HepG2 (cell line): ENCODE data around the gene NEUROD4. TPM values are rescaled to one million over a fixed set of nuclear protein-coding genes. Genes with fewer than 3 reads are reported as not detected.

Source experiments
- ATAC-seq: fragments of 200-7000 bp; cut with Tn5 transposase; 3 replicates; pipeline ENCODE4 v1.9.1; 2020; ENCODE audit warnings: mild to moderate bottlenecking, moderate library complexity
- BruUV-seq: library from RNA; stranded (reverse); fragments of 400-500 nt; replicated peaks from 2 replicates; lab custom pipeline; 2021; lab: Mats Ljungman, UMichigan
- CTCF ChIA-PET: fragments of 300-600 bp; formaldehyde crosslinking; extraction: SDS; loops from one replicate; lab custom pipeline; 2021; ENCODE audit warnings: low total read pairs, inconsistent platforms, low intra/inter-chr PET ratio; lab: Yijun Ruan, JAX
- POLR2A ChIA-PET: fragments of 350-600 bp; sonication (Branson Sonifier 250); formaldehyde crosslinking; loops from one replicate; lab custom pipeline; 2020; ENCODE audit warnings: antibody characterized with exemption, inconsistent platforms; lab: Yijun Ruan, JAX
- DNase-seq: peaks from one replicate; pipeline ENCODE4 v3.0.0-alpha.2; 2015; ENCODE audit warnings: low spot score
- FAIRE-seq: peaks from 3 replicates; lab custom pipeline; 2011; peaks lifted over from hg19 to GRCh38; lab: Jason Lieb, UNC
- H2AFZ ChIP-seq: one replicate; pipeline ENCODE4 v1.6.1; 2011; ENCODE audit warnings: low read length, inconsistent platforms
- H3K27ac ChIP-seq: fragments of 300-600 bp; 3 replicates; pipeline ENCODE4 v1.8.0; 2011; ENCODE audit warnings: mixed run types, mild to moderate bottlenecking, mixed read lengths, low read length, inconsistent platforms; ENCODE audit not compliant: insufficient read depth; ENCODE audit errors: extremely low read length
- H3K27me3 ChIP-seq, 2 experiments: fragments of 200-600 bp in 1 of 2; 2 replicates in 1 of 2; 3 replicates in 1 of 2; pipeline versions ENCODE4 v1.6.0 to v1.8.0; 2011; ENCODE audit warnings: low read length in 2 of 2, mild to moderate bottlenecking in 2 of 2, moderate library complexity in 2 of 2, inconsistent platforms in 1 of 2; ENCODE audit not compliant: insufficient read depth in 2 of 2, control insufficient read depth in 1 of 2
- H3K36me3 ChIP-seq, 2 experiments: fragments of 200-600 bp in 1 of 2; replicated peaks in 1 of 2; 2 replicates in 1 of 2; 3 replicates in 1 of 2; pipeline versions ENCODE4 v1.5.1 to v1.8.0; 2011; ENCODE audit warnings: low read length in 2 of 2, inconsistent platforms in 1 of 2; ENCODE audit not compliant: insufficient read depth in 2 of 2, control insufficient read depth in 1 of 2
- H3K4me1 ChIP-seq: 2 replicates; pipeline ENCODE4 v1.5.1; 2012; ENCODE audit warnings: low read length, inconsistent platforms; ENCODE audit not compliant: insufficient read depth
- H3K4me2 ChIP-seq: 2 replicates; pipeline ENCODE4 v1.6.0; 2011; ENCODE audit warnings: low read depth, low read length, inconsistent platforms
- H3K4me3 ChIP-seq, 3 experiments: fragments of 200-600 bp in 1 of 3; sonication (generic), shearing (Covaris generic) in 1 of 3; replicated peaks in 1 of 3; 2 replicates each; pipeline ENCODE4 v1.5.1; 2011 to 2016; ENCODE audit warnings: low read length in 3 of 3, inconsistent platforms in 2 of 3, low read depth in 2 of 3, mild to moderate bottlenecking in 2 of 3, control low read depth in 1 of 3, mixed read lengths in 1 of 3; ENCODE audit not compliant: insufficient read depth in 1 of 3
- H3K79me2 ChIP-seq: one replicate; pipeline ENCODE4 v1.6.1; 2011; ENCODE audit warnings: low read length, inconsistent platforms; ENCODE audit not compliant: insufficient read depth
- H3K9ac ChIP-seq: 2 replicates; pipeline ENCODE4 v1.6.0; 2011; ENCODE audit warnings: mild to moderate bottlenecking, low read depth, low read length, inconsistent platforms; ENCODE audit not compliant: insufficient read depth
- H3K9me3 ChIP-seq: 2 replicates; pipeline ENCODE4 v1.5.1; 2012; ENCODE audit warnings: mild to moderate bottlenecking, low read length
- H4K20me1 ChIP-seq: 2 replicates; pipeline ENCODE4 v1.6.0; 2011; ENCODE audit warnings: inconsistent platforms, mild to moderate bottlenecking, low read length, moderate library complexity; ENCODE audit not compliant: insufficient read depth
- BCL6 ChIP-seq: IDR thresholded peaks from 2 replicates; pipeline ENCODE4 v1.6.1; 2016; ENCODE audit warnings: missing genetic modification reagents, missing compliant biosample characterization
- CC2D1A ChIP-seq: sonication (generic); formaldehyde crosslinking; IDR thresholded peaks from 2 replicates; pipeline ENCODE4 v1.8.1; 2023; ENCODE audit warnings: mild to moderate bottlenecking, missing genetic modification reagents
- CREB1 ChIP-seq, 2 experiments: fragments of 450-650 bp in 1 of 2; IDR thresholded peaks; 2 replicates each; pipeline ENCODE4 v1.6.1; 2016 to 2017; ENCODE audit warnings: control low read depth in 1 of 2, mild to moderate bottlenecking in 1 of 2, missing compliant biosample characterization in 1 of 2, missing genetic modification characterization in 1 of 2
- MAFF ChIP-seq: IDR thresholded peaks from 2 replicates; pipeline ENCODE4 v1.6.1; 2011; ENCODE audit warnings: low read depth, low read length, improper control_type of control experiment
- MAFK ChIP-seq, 2 experiments: IDR thresholded peaks in 1 of 2; conservative IDR thresholded peaks in 1 of 2; 2 replicates each; pipeline ENCODE4 v1.6.1; 2011; ENCODE audit warnings: improper control_type of control experiment in 2 of 2, low read length in 2 of 2
- ZNF660 ChIP-seq: sonication (generic); formaldehyde crosslinking; IDR thresholded peaks from 2 replicates; pipeline ENCODE4 v1.5.1; 2020; ENCODE audit warnings: mild to moderate bottlenecking, low read depth, missing genetic modification reagents, borderline replicate concordance
- ZNF850 ChIP-seq: sonication (generic); formaldehyde crosslinking; conservative IDR thresholded peaks from 2 replicates; pipeline ENCODE4 v1.9.0; 2021; ENCODE audit warnings: mild to moderate bottlenecking, missing genetic modification reagents
- WGBS: methylation state at CpG from one replicate; pipeline ENCODE4 v1.1.6; 2017; ENCODE audit warnings: low lambda C conversion rate; 5-methylcytosine and 5-hydroxymethylcytosine counted together
- in situ Hi-C: cut with HindIII; loops from 2 replicates; pipeline ENCODE4 v1.10.0; 2017; ENCODE audit warnings: low pct_unique_long_range_greater_than_20kb; ENCODE audit not compliant: extremely low pct_ligation_motif_present
- intact Hi-C: fragments of 100-400 bp; cut with micrococcal nuclease; formaldehyde crosslinking; loops from one replicate; pipeline ENCODE4 v1.10.0; 2022; ENCODE audit not compliant: unreplicated experiment
- polyA plus RNA-seq, 8 experiments: library from polyadenylated mRNA; depleted of rRNA in 3 of 8; stranded (reverse) in 7 of 8; unstranded in 1 of 8; fragments of >200 nt; fragmentation: Illumina TruSeq in 4 of 8; extraction: Trizol in 4 of 8; gene quantifications; 2 replicates each; pipeline versions ENCODE4 v1.2.1 to v1.2.3, GENCODE V29; 2011 to 2016; ENCODE audit warnings: low read depth in 4 of 8, missing spikeins in 1 of 8, mixed read lengths in 1 of 8; ENCODE audit not compliant: insufficient read depth in 1 of 8
- total RNA-seq, 5 experiments: library from RNA; depleted of rRNA; stranded (reverse); fragments of >200 nt; fragmentation: Illumina TruSeq; extraction: Trizol; gene quantifications; 2 replicates each; pipeline ENCODE4 v1.2.3, GENCODE V29; 2016; ENCODE audit warnings: low read depth in 1 of 5

Gene NEUROD4
- total and polyA plus RNA-seq, 2 of the 13 experiments (the other 11 are each of a cell fraction or from before 2014, with no cell fraction given): not detected

DNA sequence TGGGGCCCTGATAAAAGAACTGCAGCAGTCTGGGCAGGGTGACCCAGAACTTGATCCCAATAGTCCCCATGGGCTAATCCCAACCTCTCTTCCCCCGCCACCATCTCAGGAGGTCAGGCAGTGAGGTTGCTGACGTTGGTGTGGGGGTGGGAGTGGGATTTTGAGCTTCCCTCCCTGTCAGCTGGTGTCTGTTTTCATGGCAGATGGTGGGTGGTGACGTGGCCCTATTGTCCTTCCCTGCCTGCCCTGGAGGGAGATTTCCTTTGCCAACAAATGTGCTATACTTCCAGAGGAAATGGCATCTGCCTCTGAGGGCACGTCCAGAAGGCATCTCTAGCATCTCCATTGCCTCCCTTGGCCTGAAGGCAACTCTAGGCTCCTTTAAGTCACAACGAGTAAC is 37.7 kb downstream of the NEUROD4 start:
- TF ChIP-seq BCL6 (CRISPR knock-in tag) (no peak), ZNF850 (CRISPR knock-in tag) (no peak), CREB1 (IDR thresholded peaks at IDR 0.05) (peak; percentile 47; the same call in 1 of the 2 replicates), CREB1 (CRISPR knock-in tag; IDR thresholded peaks at IDR 0.05) (no peak)

GRCh38 chr12:55058082-55058481 is 38.3 kb downstream of the NEUROD4 start:
- in situ Hi-C loops: loop anchor here (25.0 kb wide), 1 partner anchor 296 kb away; no protein-coding TSS in a partner anchor

More for the DNA sequence above, 37.7 kb downstream of the NEUROD4 start:
- ChIA-PET POLR2A (no interaction called here), CTCF (no interaction called here)
- Histone ChIP-seq H3K79me2 (no peaks in the 10 kb centered on the region), H4K20me1 (no peaks in the 10 kb centered on the region), H3K4me2 (no peak overlapping the region), H3K4me3 (no peak overlapping the region), H3K27me3 (no peaks in the 10 kb centered on the region; a peak in 1 of 5 replicates), H3K9me3 (no peaks in the 10 kb centered on the region), H3K27ac (no peak overlapping the region), H3K36me3 (no peaks in the 10 kb centered on the region), H2AFZ (no peak overlapping the region), H3K4me1 (no peaks in the 10 kb centered on the region), H3K9ac (no peak overlapping the region)
- FAIRE-seq (no peak), DNase-seq (no peak), ATAC-seq (no peak)
- BruUV-seq: no TSS peak
- in situ Hi-C loops: loop anchor here (25.0 kb wide), 1 partner anchor 295 kb away; no protein-coding TSS in a partner anchor
- 3% methylated on average over 4 of the region's 5 CpGs for WGBS
- intact Hi-C loops: no loop called here

More at GRCh38 chr12:55058082-55058481, 38.3 kb downstream of the NEUROD4 start:
- intact Hi-C loops: no loop called here
- no peaks in the 10 kb centered on the region for H3K9me3 ChIP-seq
- H3K27me3 ChIP-seq: no peaks in the 10 kb centered on the region; a peak in 1 of 5 replicates
- H4K20me1 ChIP-seq: no peaks in the 10 kb centered on the region
- FAIRE-seq (no peak), ATAC-seq (no peak), DNase-seq (no peak)
- H3K9ac ChIP-seq: no peak overlapping the region
- TF ChIP-seq ZNF660 (CRISPR knock-in tag) (no peak), MAFF (peak; percentile 46; the same call in 1 of the 2 replicates), CC2D1A (CRISPR knock-in tag) (no peak), MAFK (conservative IDR thresholded peaks at IDR 0.05 in 1 of 2, IDR thresholded peaks at IDR 0.05 in 1 of 2; ENCODE audit: low read length in 2 of 2) (peak; percentile 40 to 71; a peak in 3 of 4 replicates)
- H2AFZ ChIP-seq: no peak overlapping the region
- POLR2A ChIA-PET: no interaction called here
- no peaks in the 10 kb centered on the region for H3K4me1 ChIP-seq
- H3K4me3 ChIP-seq: no peak overlapping the region
- no TSS peak for BruUV-seq
- no peaks in the 10 kb centered on the region for H3K36me3 ChIP-seq
- WGBS: 0% methylated on average over 1 of the region's 1 CpG
- CTCF ChIA-PET: no interaction called here
- no peaks in the 10 kb centered on the region for H3K79me2 ChIP-seq
- H3K27ac ChIP-seq: no peak overlapping the region
- H3K4me2 ChIP-seq: no peak overlapping the region
